OCI-LY1 (cell line): Measurements from ENCODE around the gene TANC1.

ENCODE experiments used
- H2AFZ ChIP-seq: fragments of 200-600 bp; sonication (generic), shearing (Covaris generic); 2 replicates; pipeline ENCODE4 v1.6.0; 2014; ENCODE audit warnings: antibody characterized with exemption, mild to moderate bottlenecking, low read length
- H3F3A ChIP-seq: fragments of 200-600 bp; sonication (generic), shearing (Covaris generic); 2 replicates; pipeline ENCODE4 v1.6.0; 2014; ENCODE audit warnings: mild to moderate bottlenecking, antibody characterized with exemption, low read length, moderate library complexity; ENCODE audit not compliant: insufficient read depth
- H3K27ac ChIP-seq: fragments of 200-600 bp; sonication (generic); 2 replicates; pipeline ENCODE4 v1.5.1; 2014; ENCODE audit warnings: low read length, mixed run types, mild to moderate bottlenecking, low read depth; ENCODE audit not compliant: poor library complexity, severe bottlenecking
- H3K27me3 ChIP-seq: fragments of 200-600 bp; sonication (generic); 2 replicates; pipeline ENCODE4 v1.6.0; 2014; ENCODE audit warnings: antibody characterized with exemption, mild to moderate bottlenecking, low read length, moderate library complexity; ENCODE audit not compliant: insufficient read depth
- H3K36me3 ChIP-seq: fragments of 200-600 bp; sonication (generic); 2 replicates; pipeline ENCODE4 v1.6.1; 2014; ENCODE audit warnings: mild to moderate bottlenecking, antibody characterized with exemption, low read length, moderate library complexity, mixed read lengths; ENCODE audit not compliant: insufficient read depth
- H3K4me1 ChIP-seq: fragments of 200-600 bp; sonication (generic); 2 replicates; pipeline ENCODE4 v1.5.1; 2014; ENCODE audit warnings: mild to moderate bottlenecking, low read length, moderate library complexity; ENCODE audit not compliant: insufficient read depth, severe bottlenecking
- H3K4me2 ChIP-seq: fragments of 200-600 bp; sonication (generic), shearing (Covaris generic); 2 replicates; pipeline ENCODE4 v1.6.1; 2014; ENCODE audit warnings: low read length
- H3K4me3 ChIP-seq: fragments of 200-600 bp; sonication (generic); 2 replicates; pipeline ENCODE4 v1.5.1; 2014; ENCODE audit warnings: low read length, low read depth, mild to moderate bottlenecking, mixed read lengths; ENCODE audit not compliant: poor library complexity, severe bottlenecking
- H3K79me2 ChIP-seq: fragments of 200-600 bp; shearing (Covaris generic); 2 replicates; pipeline ENCODE4 v1.6.1; 2016; ENCODE audit warnings: mixed run types, low read length, mixed read lengths; ENCODE audit not compliant: insufficient read depth
- H3K9ac ChIP-seq: fragments of 200-600 bp; sonication (generic), shearing (Covaris generic); 2 replicates; pipeline ENCODE4 v1.6.1; 2014; ENCODE audit warnings: mild to moderate bottlenecking, low read length, mixed read lengths
- H3K9me2 ChIP-seq: fragments of 200-600 bp; sonication (generic), shearing (Covaris generic); 2 replicates; pipeline ENCODE4 v1.6.1; 2014; ENCODE audit warnings: low read depth, mild to moderate bottlenecking, low read length, mixed read lengths
- H3K9me3 ChIP-seq: fragments of 200-600 bp; shearing (Covaris generic); 2 replicates; pipeline ENCODE4 v1.6.1; 2014; ENCODE audit warnings: low read length, mixed read lengths
- H4K20me1 ChIP-seq: fragments of 200-600 bp; sonication (generic), shearing (Covaris generic); 2 replicates; pipeline ENCODE4 v1.6.0; 2016; ENCODE audit warnings: mild to moderate bottlenecking, low read length; ENCODE audit not compliant: insufficient read depth
- CTCF ChIP-seq: fragments of 200-600 bp; sonication (generic), shearing (Covaris generic); IDR thresholded peaks from 2 replicates; pipeline ENCODE4 v1.5.1; 2017; ENCODE audit warnings: mild to moderate bottlenecking, antibody characterized with exemption, low read length, moderate library complexity, mixed read lengths
- EZH2 ChIP-seq: fragments of 200-600 bp; sonication (generic), shearing (Covaris generic); IDR thresholded peaks from 2 replicates; pipeline ENCODE4 v1.8.0; 2017; ENCODE audit warnings: borderline replicate concordance, mixed run types, mild to moderate bottlenecking, antibody characterized with exemption, low read length, moderate library complexity, mixed read lengths

Gene TANC1

GRCh38 chr2:159153063-159153462 lies 184.6 kb downstream of the TANC1 start:
- no peak overlapping the region for H3K4me2 ChIP-seq
- TF ChIP-seq CTCF (no peak), EZH2 (no peak)

GRCh38 chr2:159153463-159153862 lies 185.0 kb downstream of the TANC1 start:
- Histone ChIP-seq H3K9ac (no peak overlapping the region), H3K4me3 (no peak overlapping the region), H3K9me2 (no peaks in the 10 kb centered on the region), H3K4me1 (no peaks in the 10 kb centered on the region), H3F3A (no peaks in the 10 kb centered on the region), H2AFZ (no peak overlapping the region), H3K9me3 (no peaks in the 10 kb centered on the region), H3K27me3 (no peaks in the 10 kb centered on the region; the same call in 1 of the 2 replicates), H3K27ac (no peak overlapping the region), H3K36me3 (no peaks in the 10 kb centered on the region), H3K79me2 (no peaks in the 10 kb centered on the region), H3K4me2 (no peak overlapping the region), H4K20me1 (no peaks in the 10 kb centered on the region)
- TF ChIP-seq CTCF (no peak), EZH2 (no peak)

More at GRCh38 chr2:159153063-159153462, 184.6 kb downstream of the TANC1 start:
- Histone ChIP-seq H3K4me3 (no peak overlapping the region), H3K9me2 (no peaks in the 10 kb centered on the region), H3K79me2 (no peaks in the 10 kb centered on the region), H3K27ac (no peak overlapping the region), H2AFZ (no peak overlapping the region), H3K9me3 (no peaks in the 10 kb centered on the region), H3K9ac (no peak overlapping the region), H3F3A (no peaks in the 10 kb centered on the region), H3K27me3 (no peaks in the 10 kb centered on the region; the same call in 1 of the 2 replicates), H4K20me1 (no peaks in the 10 kb centered on the region), H3K4me1 (no peaks in the 10 kb centered on the region), H3K36me3 (no peaks in the 10 kb centered on the region)

- H3K9ac ChIP-seq, result no peak overlapping the region
- TF ChIP-seq CTCF (no peak), EZH2 (no peak)
- H4K20me1 ChIP-seq, result no peaks in the 10 kb centered on the region
- no peak overlapping the region for H2AFZ ChIP-seq
- no peaks in the 10 kb centered on the region for H3K36me3 ChIP-seq
- no peaks in the 10 kb centered on the region for H3K79me2 ChIP-seq
- H3K9me3 ChIP-seq, result no peaks in the 10 kb centered on the region
- no peaks in the 10 kb centered on the region for H3F3A ChIP-seq
- no peaks in the 10 kb centered on the region for H3K9me2 ChIP-seq
- no peak overlapping the region for H3K27ac ChIP-seq
- H3K27me3 ChIP-seq, result no peaks in the 10 kb centered on the region; the same call in 1 of the 2 replicates
- H3K4me2 ChIP-seq, result no peak overlapping the region
- no peak overlapping the region for H3K4me3 ChIP-seq
- H3K4me1 ChIP-seq, result no peaks in the 10 kb centered on the region
Observed at GRCh38 chr2:159153951-159154350, 185.5 kb downstream of the TANC1 start.
